GM21390 (cell line): ENCODE results near the gene UBASH3A.

Source experiments
- ATAC-seq: cut with Tn5 transposase; IDR thresholded peaks from one replicate; pipeline ENCODE4 v1.9.1; 2021; ENCODE audit not compliant: unreplicated experiment

UBASH3A gene

GRCh38 chr21:42447182-42447581 is 43.5 kb downstream of the UBASH3A start:
- no peak for ATAC-seq

GRCh38 chr21:42447732-42448131 is 44.0 kb downstream of the UBASH3A start:
- ATAC-seq = no peak

- ATAC-seq = no peak
Measured at GRCh38 chr21:42448686-42449085, 45.0 kb downstream of the UBASH3A start.

- ATAC-seq = no peak
Measured at GRCh38 chr21:42451941-42452340, 48.2 kb downstream of the UBASH3A start.

GRCh38 chr21:42452401-42453223 is 48.9 kb downstream of the UBASH3A start:
- ATAC-seq = no peak

GRCh38 chr21:42453224-42453985 is 49.7 kb downstream of the UBASH3A start:
- no peak for ATAC-seq

- ATAC-seq = no peak
Measured at GRCh38 chr21:42453986-42454570, 50.4 kb downstream of the UBASH3A start.

GRCh38 chr21:42454786-42455185 is 51.1 kb downstream of the UBASH3A start:
- no peak for ATAC-seq

GRCh38 chr21:42455196-42455595 is 51.5 kb downstream of the UBASH3A start:
- no peak for ATAC-seq

GRCh38 chr21:42455754-42456440 is 52.2 kb downstream of the UBASH3A start:
- no peak for ATAC-seq

- no peak for ATAC-seq
Measured at GRCh38 chr21:42456457-42456856, 52.8 kb downstream of the UBASH3A start.

- ATAC-seq = no peak
Measured at GRCh38 chr21:42459082-42459460, 55.4 kb downstream of the UBASH3A start.

- no peak for ATAC-seq
Measured at GRCh38 chr21:42459546-42460215, 56.0 kb downstream of the UBASH3A start.

- ATAC-seq = peak; percentile 53
Measured at GRCh38 chr21:42460391-42461184, 56.9 kb downstream of the UBASH3A start.

- ATAC-seq = no peak
Measured at GRCh38 chr21:42461185-42461520, 57.5 kb downstream of the UBASH3A start.

GRCh38 chr21:42461881-42462877 is 58.5 kb downstream of the UBASH3A start:
- ATAC-seq = no peak

- ATAC-seq = no peak
Measured at GRCh38 chr21:42463861-42464515, 60.3 kb downstream of the UBASH3A start.
